ENCODE data around the gene BBLN. TPM values are rescaled to one million over a fixed set of nuclear protein-coding genes. Genes with fewer than 3 reads are reported as not detected.

Gene BBLN
- total RNA-seq, 1 experiment from 2014 or later = 112 TPM

DNA sequence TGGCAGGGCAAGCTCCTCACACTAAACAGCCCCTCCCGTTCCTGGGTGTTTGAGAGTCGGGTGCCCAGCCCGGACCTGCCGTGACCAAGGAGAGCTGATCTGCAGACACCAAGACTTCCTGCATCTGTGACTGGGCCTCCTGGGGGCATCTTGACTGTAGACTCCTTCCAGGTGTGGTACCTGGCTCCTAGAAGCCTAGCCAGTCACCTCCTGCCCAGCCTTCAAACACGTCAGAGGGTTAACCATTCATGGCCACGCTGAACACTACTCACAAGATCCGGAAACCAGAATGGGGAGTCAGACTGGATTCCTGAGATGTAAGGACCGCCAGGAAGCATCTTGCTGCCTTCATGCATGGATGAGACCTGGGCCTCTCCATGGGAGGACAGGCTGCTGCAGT lies 14.5 kb upstream of the BBLN start:
- H3K4me3 ChIP-seq = no peak overlapping the region
- H3K4me1 ChIP-seq (replicated peaks) = peaks cover 7% of the 10 kb centered on the region
- no peak for DNase-seq (ENCODE audit: low read depth in 1 of 2, low spot score in 2 of 2)
- no peaks in the 10 kb centered on the region for H3K27me3 ChIP-seq (replicated peaks)
- H3K9me3 ChIP-seq (replicated peaks) = no peaks in the 10 kb centered on the region
- no peaks in the 10 kb centered on the region for H3K36me3 ChIP-seq
- no peak overlapping the region for H3K27ac ChIP-seq

GRCh38 chr9:128145951-128146351 lies 14.1 kb upstream of the BBLN start:
- no peaks in the 10 kb centered on the region for H3K27me3 ChIP-seq (replicated peaks)
- H3K4me3 ChIP-seq = no peak overlapping the region

GRCh38 chr9:128146591-128147120 lies 13.4 kb upstream of the BBLN start:
- H3K27me3 ChIP-seq (replicated peaks) = no peaks in the 10 kb centered on the region
- DNase-seq (ENCODE audit: low read depth in 1 of 2, low spot score in 2 of 2) = no peak

More at GRCh38 chr9:128145951-128146351, 14.1 kb upstream of the BBLN start:
- DNase-seq (ENCODE audit: low read depth in 1 of 2, low spot score in 2 of 2) = no peak
- H3K4me1 ChIP-seq (replicated peaks) = peaks cover 7% of the 10 kb centered on the region
- H3K27ac ChIP-seq = no peak overlapping the region
- H3K36me3 ChIP-seq = no peaks in the 10 kb centered on the region
- no peaks in the 10 kb centered on the region for H3K9me3 ChIP-seq (replicated peaks)

DNA sequence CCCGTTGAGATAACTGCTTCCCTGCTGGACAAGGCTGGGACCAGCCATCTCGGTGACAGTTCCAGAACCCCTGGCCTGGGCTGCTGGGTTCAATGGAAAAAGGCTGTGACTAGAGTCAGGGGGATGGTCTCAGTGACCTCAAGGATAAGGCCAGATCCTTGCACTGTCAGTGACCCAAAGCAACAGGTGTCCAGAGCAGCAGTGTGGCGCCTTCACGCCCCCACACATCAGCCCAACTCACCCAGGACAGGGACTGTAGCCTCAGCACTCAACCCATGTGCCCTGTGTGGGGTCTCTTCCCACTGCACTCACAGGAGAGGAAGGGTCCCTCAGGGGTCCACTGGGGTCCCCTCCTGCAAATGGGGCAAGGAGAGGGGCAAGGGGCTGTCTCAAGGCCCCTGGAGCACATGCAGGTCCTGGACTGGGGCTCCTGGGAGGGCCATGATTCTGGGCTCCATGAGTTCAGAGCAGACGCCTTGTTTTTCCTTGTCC lies 11.5 kb upstream of the BBLN start:
- Histone ChIP-seq H3K36me3 (no peaks in the 10 kb centered on the region), H3K4me1 (replicated peaks) (peaks cover 7% of the 10 kb centered on the region), H3K27me3 (replicated peaks) (no peaks in the 10 kb centered on the region), H3K4me3 (no peak overlapping the region), H3K27ac (no peak overlapping the region), H3K9me3 (replicated peaks) (no peaks in the 10 kb centered on the region)
- no peak for DNase-seq (ENCODE audit: low read depth in 1 of 2, low spot score in 2 of 2)

More at GRCh38 chr9:128146591-128147120, 13.4 kb upstream of the BBLN start:
- Histone ChIP-seq H3K9me3 (replicated peaks) (no peaks in the 10 kb centered on the region), H3K4me1 (replicated peaks) (peaks cover 7% of the 10 kb centered on the region), H3K4me3 (no peak overlapping the region), H3K36me3 (no peaks in the 10 kb centered on the region), H3K27ac (no peak overlapping the region)

- H3K4me3 ChIP-seq = no peak within 1 kb of the TSS
- H3K9me3 ChIP-seq (replicated peaks) = no peaks in the 10 kb centered on the region
- DNase-seq (ENCODE audit: low read depth in 1 of 2, low spot score in 2 of 2) = no peak
- peaks cover 7% of the 10 kb centered on the region for H3K4me1 ChIP-seq (replicated peaks)
- no peaks in the 10 kb centered on the region for H3K36me3 ChIP-seq
- no peaks in the 10 kb centered on the region for H3K27me3 ChIP-seq (replicated peaks)
- no peak within 1 kb of the TSS for H3K27ac ChIP-seq
These were observed 10.9 kb upstream of the BBLN start, which contains the start of gene LCN2 for GRCh38 chr9:128149001-128149701. Gene LCN2 (plus strand): TSS chr9:128149453. CDS start chr9:128149526, 73 bp downstream.

- no peak overlapping the region for H3K27ac ChIP-seq
- H3K36me3 ChIP-seq = no peaks in the 10 kb centered on the region
- no peaks in the 10 kb centered on the region for H3K9me3 ChIP-seq (replicated peaks)
- no peak for DNase-seq (ENCODE audit: low read depth in 1 of 2, low spot score in 2 of 2)
- peaks cover 7% of the 10 kb centered on the region for H3K4me1 ChIP-seq (replicated peaks)
- no peak overlapping the region for H3K4me3 ChIP-seq
- H3K27me3 ChIP-seq (replicated peaks) = no peaks in the 10 kb centered on the region
These were observed 10.0 kb upstream of the BBLN start for GRCh38 chr9:128149951-128150593.

DNA sequence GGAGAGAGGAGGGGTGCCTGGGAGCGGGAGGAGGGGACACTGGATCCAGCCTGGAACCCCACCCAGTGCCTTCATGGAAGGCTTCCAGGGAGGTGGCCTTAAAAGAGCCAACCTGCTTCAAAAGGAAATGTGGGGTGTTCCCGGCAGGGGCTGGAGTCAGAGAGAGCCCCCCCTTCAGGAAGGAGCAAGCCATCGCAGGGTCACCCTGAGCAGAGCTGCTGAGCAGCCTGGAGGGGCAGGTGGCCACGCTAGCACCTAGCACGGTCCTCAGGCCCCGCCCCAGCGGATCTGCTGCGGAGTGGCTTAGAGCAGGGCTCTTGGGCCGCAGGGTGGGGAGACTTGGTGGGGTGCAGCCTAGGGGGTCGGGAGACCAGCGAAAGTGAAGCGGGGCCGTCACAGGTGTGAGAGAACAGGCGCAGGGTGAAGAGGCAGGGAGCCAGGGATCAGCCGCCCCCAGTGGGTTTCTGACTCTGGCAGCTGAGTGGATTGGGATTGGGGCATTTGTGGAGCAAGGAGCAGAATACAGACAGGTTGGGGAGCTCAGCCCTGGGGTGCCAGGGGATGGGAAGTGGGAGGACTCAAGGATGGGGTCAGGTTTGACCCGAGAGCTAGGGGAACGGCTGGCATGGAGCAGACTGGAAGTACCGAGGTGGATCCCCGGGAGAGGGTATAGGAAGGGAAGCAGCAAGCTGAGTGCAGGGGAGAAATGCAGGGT lies 9.3 kb upstream of the BBLN start:
- Histone ChIP-seq H3K36me3 (no peaks in the 10 kb centered on the region), H3K9me3 (replicated peaks) (no peaks in the 10 kb centered on the region), H3K4me3 (no peak overlapping the region), H3K27me3 (replicated peaks) (no peaks in the 10 kb centered on the region), H3K4me1 (replicated peaks) (peaks cover 7% of the 10 kb centered on the region), H3K27ac (no peak overlapping the region)
- DNase-seq (ENCODE audit: low read depth in 1 of 2, low spot score in 2 of 2) = no peak

DNA sequence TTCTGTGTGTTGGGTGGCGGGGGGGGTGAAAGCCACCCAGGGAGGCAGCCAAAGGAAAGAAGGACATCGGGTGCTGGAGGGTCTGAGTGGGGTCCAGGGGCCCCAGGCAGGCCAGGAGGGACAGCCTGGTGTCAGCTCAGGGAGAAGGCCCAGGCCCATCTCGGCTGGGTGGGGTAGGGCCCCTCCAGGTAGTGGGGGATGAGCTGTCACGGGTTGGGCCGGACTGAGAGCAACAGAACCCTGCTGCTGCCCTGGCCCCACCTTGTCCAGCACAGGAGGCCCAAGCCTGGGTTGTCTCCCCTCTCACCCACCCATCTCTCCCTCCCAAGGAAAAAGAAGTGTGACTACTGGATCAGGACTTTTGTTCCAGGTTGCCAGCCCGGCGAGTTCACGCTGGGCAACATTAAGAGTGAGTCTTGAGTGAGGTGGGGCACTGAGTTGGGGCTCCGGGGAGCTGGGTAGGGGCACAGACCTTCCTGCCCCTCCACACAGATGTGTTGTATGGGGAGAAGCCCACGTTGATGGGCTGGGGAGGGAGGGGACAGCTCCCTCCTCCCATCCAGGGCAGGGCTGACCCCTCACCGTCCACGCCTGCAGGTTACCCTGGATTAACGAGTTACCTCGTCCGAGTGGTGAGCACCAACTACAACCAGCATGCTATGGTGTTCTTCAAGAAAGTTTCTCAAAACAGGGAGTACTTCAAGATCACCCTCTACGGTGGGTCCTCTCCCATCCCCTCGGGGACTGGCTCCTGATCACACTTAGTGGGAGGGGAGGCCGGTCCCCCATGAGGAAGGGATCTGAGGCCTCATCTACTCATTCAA lies 8.5 kb upstream of the BBLN start:
- Histone ChIP-seq H3K27me3 (replicated peaks) (no peaks in the 10 kb centered on the region), H3K4me3 (no peak overlapping the region), H3K27ac (no peak overlapping the region), H3K4me1 (replicated peaks) (peaks cover 7% of the 10 kb centered on the region), H3K36me3 (no peaks in the 10 kb centered on the region), H3K9me3 (replicated peaks) (no peaks in the 10 kb centered on the region)
- no peak for DNase-seq (ENCODE audit: low read depth in 1 of 2, low spot score in 2 of 2)

DNA sequence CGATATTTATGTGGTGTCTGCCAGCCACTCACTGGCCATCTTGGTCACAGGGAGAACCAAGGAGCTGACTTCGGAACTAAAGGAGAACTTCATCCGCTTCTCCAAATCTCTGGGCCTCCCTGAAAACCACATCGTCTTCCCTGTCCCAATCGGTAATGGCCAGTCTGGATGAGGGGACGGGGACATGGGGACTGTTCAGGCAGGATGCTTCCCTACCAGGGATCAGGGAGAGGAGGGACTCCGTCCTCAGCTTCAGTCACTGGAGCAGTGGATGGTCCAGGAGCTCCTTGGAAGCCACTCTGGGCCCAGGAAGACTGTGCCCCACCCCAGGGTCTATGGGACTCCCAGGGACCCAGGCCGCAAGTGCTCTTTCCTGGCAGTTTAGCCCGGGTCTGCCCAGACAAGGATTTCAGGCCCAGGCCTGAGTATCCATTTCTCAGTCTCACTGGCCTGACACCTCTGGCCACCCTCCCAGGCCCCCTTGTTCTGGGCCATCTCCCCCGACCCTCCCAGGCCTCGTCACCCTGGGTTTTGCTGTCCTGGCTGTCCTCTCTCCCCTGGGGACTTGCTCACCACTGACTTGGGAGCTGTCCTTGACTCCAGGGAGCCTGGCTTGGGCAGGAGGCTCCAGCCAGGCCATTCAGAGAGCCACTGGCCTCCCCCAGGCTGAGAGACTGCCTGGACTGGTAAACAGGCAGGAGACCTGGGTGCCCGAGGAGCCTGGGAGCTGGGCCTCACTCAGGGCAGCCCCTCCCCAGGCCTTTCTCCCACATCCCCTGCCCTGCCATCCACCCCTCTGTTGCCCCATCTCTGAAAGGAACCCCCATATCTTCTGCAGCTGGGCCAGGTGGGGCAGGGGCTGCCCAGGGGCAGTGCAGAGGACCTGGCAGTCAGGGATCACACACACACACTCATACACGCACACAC lies 7.7 kb upstream of the BBLN start:
- Histone ChIP-seq H3K4me1 (replicated peaks) (peaks cover 7% of the 10 kb centered on the region), H3K36me3 (no peaks in the 10 kb centered on the region), H3K27ac (no peak overlapping the region), H3K27me3 (replicated peaks) (no peaks in the 10 kb centered on the region), H3K9me3 (replicated peaks) (no peaks in the 10 kb centered on the region), H3K4me3 (no peak overlapping the region)
- no peak for DNase-seq (ENCODE audit: low read depth in 1 of 2, low spot score in 2 of 2)

- H3K9me3 ChIP-seq (replicated peaks) = no peaks in the 10 kb centered on the region
- DNase-seq (ENCODE audit: low read depth in 1 of 2, low spot score in 2 of 2) = no peak
- no peaks in the 10 kb centered on the region for H3K36me3 ChIP-seq
- no peak overlapping the region for H3K27ac ChIP-seq
- no peaks in the 10 kb centered on the region for H3K27me3 ChIP-seq (replicated peaks)
- no peak overlapping the region for H3K4me3 ChIP-seq
- H3K4me1 ChIP-seq (replicated peaks) = peaks cover 7% of the 10 kb centered on the region
These were observed 6.8 kb upstream of the BBLN start for GRCh38 chr9:128153060-128153946.

- H3K9me3 ChIP-seq (replicated peaks) = no peaks in the 10 kb centered on the region
- no peaks in the 10 kb centered on the region for H3K27me3 ChIP-seq (replicated peaks)
- H3K4me3 ChIP-seq = no peak overlapping the region
- H3K4me1 ChIP-seq (replicated peaks) = peaks cover 3% of the 10 kb centered on the region
- no peaks in the 10 kb centered on the region for H3K36me3 ChIP-seq
- no peak overlapping the region for H3K27ac ChIP-seq
- no peak for DNase-seq (ENCODE audit: low read depth in 1 of 2, low spot score in 2 of 2)
These were observed 5.9 kb upstream of the BBLN start for GRCh38 chr9:128153947-128154695.
